ENCODE measurements around the gene KCNQ2. TPM values are rescaled to one million over a fixed set of nuclear protein-coding genes. Genes with fewer than 3 reads are reported as not detected.

Gene KCNQ2
- total RNA-seq, 4 donors from 2014 or later, result not detected

- no peak for DNase-seq
- H3K27ac ChIP-seq, result no peak overlapping the region
- peaks cover 0 to 54% (median 0%) of the 10 kb centered on the region in 4 donors for H3K27me3 ChIP-seq
- 67 to 83% methylated on average over 3 of the region's 3 CpGs for WGBS, 2 donors
- no peaks in the 10 kb centered on the region for H3K9me3 ChIP-seq
- intact Hi-C loops (cut with DNase I), result no loop called here
- no peak for TF ChIP-seq POLR2A (IDR thresholded peaks at IDR 0.05)
- TF ChIP-seq, protein P1, sequence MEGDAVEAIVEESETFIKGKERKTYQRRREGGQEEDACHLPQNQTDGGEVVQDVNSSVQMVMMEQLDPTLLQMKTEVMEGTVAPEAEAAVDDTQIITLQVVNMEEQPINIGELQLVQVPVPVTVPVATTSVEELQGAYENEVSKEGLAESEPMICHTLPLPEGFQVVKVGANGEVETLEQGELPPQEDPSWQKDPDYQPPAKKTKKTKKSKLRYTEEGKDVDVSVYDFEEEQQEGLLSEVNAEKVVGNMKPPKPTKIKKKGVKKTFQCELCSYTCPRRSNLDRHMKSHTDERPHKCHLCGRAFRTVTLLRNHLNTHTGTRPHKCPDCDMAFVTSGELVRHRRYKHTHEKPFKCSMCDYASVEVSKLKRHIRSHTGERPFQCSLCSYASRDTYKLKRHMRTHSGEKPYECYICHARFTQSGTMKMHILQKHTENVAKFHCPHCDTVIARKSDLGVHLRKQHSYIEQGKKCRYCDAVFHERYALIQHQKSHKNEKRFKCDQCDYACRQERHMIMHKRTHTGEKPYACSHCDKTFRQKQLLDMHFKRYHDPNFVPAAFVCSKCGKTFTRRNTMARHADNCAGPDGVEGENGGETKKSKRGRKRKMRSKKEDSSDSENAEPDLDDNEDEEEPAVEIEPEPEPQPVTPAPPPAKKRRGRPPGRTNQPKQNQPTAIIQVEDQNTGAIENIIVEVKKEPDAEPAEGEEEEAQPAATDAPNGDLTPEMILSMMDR (IDR thresholded peaks at IDR 0.05), result no peak
- H3K4me1 ChIP-seq, result peaks cover 0 to 2% (median 0%) of the 10 kb centered on the region in 3 donors
- no peak overlapping the region for H3K4me3 ChIP-seq
- peaks cover 0 to 10% (median 0%) of the 10 kb centered on the region in 3 donors for H3K36me3 ChIP-seq
Observed at GRCh38 chr20:63513207-63513606, 40.8 kb upstream of the KCNQ2 start.

GRCh38 chr20:63509088-63509564, 36.7 kb upstream of the KCNQ2 start:
- WGBS, 2 donors, result 70 to 80% methylated on average over 9 of the region's 9 CpGs
- H3K36me3 ChIP-seq, result no peaks in the 10 kb centered on the region
- no peak overlapping the region for H3K27ac ChIP-seq
- TF ChIP-seq, protein P1 (IDR thresholded peaks at IDR 0.05), result no peak
- TF ChIP-seq POLR2A (IDR thresholded peaks at IDR 0.05), result no peak
- H3K9me3 ChIP-seq, result peaks cover 0 to 15% (median 0%) of the 10 kb centered on the region in 3 donors
- H3K4me3 ChIP-seq, result no peak overlapping the region
- no peaks in the 10 kb centered on the region for H3K4me1 ChIP-seq
- peaks cover 0 to 94% (median 0%) of the 10 kb centered on the region in 4 donors for H3K27me3 ChIP-seq
- DNase-seq, result no peak
- intact Hi-C loops (cut with DNase I), result no loop called here

DNA sequence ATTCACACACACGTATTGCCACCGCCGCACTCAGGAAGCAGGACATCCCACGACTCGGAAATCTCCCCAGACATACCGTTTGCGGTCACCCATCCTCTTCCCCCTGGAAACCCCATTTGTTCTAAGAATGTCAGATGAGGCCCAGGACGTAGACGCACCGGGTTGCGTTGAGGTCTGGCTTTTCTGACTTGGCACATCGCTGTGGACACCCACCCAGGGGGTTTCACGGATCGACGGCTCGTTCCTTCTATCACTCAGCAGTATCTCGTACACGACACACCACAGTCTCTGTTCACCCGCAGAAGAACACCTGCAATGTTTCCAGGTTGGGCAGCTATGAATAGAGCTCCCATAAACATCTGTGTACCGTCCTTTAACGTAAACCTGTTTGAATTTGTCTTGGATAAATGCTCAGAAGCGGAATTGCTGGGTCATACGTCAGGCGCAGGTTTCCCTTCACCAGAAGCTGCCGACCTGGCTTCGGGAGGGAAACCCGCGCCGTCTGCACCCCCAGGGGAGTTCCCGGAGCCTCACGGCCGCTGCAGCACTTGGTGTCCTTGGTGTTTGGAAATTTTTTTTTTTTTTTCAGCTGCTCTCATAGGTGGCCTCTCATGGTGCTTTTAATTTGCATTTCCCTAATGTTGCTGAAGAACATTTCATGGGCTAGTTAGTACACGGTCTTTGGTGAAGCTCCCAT, 35.8 kb upstream of the KCNQ2 start:
- no peak for DNase-seq
- 80 to 82% methylated on average over 30 to 33 of the region's 33 CpGs for WGBS, 2 donors
- peaks cover 0 to 15% (median 0%) of the 10 kb centered on the region in 3 donors for H3K9me3 ChIP-seq
- H3K4me3 ChIP-seq, result no peak overlapping the region
- H3K27ac ChIP-seq, result no peak overlapping the region
- H3K36me3 ChIP-seq, result no peaks in the 10 kb centered on the region
- H3K4me1 ChIP-seq, result no peaks in the 10 kb centered on the region
- intact Hi-C loops (cut with DNase I), result no loop called here
- H3K27me3 ChIP-seq, result peaks cover 0 to 94% (median 0%) of the 10 kb centered on the region in 4 donors
- TF ChIP-seq, protein P1 (IDR thresholded peaks at IDR 0.05), result no peak
- no peak for TF ChIP-seq POLR2A (IDR thresholded peaks at IDR 0.05)

DNA sequence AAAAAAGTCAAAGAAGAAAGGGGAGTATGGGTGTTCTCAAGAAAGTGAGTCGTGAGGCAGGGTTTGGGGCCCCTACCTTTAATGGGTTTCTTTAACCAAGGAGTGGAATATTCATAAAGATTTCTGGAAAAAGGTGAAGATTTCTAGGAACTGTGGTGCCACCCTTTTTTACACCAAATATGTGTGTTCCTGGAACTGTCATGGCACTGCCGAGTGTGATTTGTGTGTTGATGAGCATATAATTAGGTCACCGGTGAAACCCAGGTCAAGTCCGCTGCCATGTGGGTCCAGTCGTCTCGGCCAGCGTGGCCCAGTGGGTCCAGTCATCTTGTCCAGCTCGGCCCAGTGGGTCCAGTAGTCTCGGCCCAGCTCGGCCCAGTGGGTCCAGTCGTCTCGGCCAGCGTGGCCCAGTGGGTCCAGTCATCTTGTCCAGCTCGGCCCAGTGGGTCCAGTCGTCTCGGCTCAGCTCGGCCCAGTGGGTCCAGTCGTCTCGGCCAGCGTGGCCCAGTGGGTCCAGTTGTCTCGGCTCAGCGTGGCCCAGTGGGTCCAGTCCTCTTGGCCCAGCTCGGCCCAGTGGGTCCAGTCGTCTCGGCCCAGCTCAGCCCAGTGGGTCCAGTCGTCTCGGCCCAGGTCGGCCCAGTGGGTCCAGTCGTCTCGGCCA, 34.8 kb upstream of the KCNQ2 start:
- WGBS, 2 donors, result 81 to 84% methylated on average over 13 to 22 of the region's 30 CpGs
- no peak for TF ChIP-seq POLR2A (IDR thresholded peaks at IDR 0.05)
- TF ChIP-seq, protein P1 (IDR thresholded peaks at IDR 0.05), result no peak
- Histone ChIP-seq H3K36me3 (no peaks in the 10 kb centered on the region), H3K4me3 (no peak overlapping the region), H3K4me1 (no peaks in the 10 kb centered on the region), H3K9me3 (peaks cover 0 to 15% (median 0%) of the 10 kb centered on the region in 3 donors), H3K27me3 (peaks cover 0 to 95% (median 0%) of the 10 kb centered on the region in 4 donors), H3K27ac (no peak overlapping the region)
- DNase-seq, result no peak
- intact Hi-C loops (cut with DNase I), result no loop called here

GRCh38 chr20:63505723-63506122, 33.3 kb upstream of the KCNQ2 start:
- Histone ChIP-seq H3K9me3 (peaks cover 0 to 15% (median 0%) of the 10 kb centered on the region in 3 donors), H3K27ac (no peak overlapping the region), H3K27me3 (peaks cover 0 to 96% (median 0%) of the 10 kb centered on the region in 4 donors), H3K36me3 (no peaks in the 10 kb centered on the region), H3K4me3 (no peak overlapping the region), H3K4me1 (no peaks in the 10 kb centered on the region)
- no peak for DNase-seq
- TF ChIP-seq, protein P1 (IDR thresholded peaks at IDR 0.05), result no peak
- no peak for TF ChIP-seq POLR2A (IDR thresholded peaks at IDR 0.05)
- 75 to 89% methylated on average over 11 of the region's 12 CpGs for WGBS, 2 donors
- intact Hi-C loops (cut with DNase I), result no loop called here
